Breast epithelium (tissue), 3 donors: Measurements from ENCODE around the gene BMAL1.

Source experiments
- CTCF ChIP-seq, 3 donors: fragments of 450-650 bp; IDR thresholded peaks; one replicate each; pipeline ENCODE4 v1.5.1; 2016 to 2017; ENCODE audit warnings: antibody characterized with exemption in 3 of 3, mild to moderate bottlenecking in 3 of 3, moderate library complexity in 3 of 3
- POLR2A ChIP-seq: fragments of 450-650 bp; IDR thresholded peaks from one replicate; pipeline ENCODE4 v1.6.1; 2016; ENCODE audit warnings: antibody characterized with exemption, mild to moderate bottlenecking, moderate library complexity

DNA sequence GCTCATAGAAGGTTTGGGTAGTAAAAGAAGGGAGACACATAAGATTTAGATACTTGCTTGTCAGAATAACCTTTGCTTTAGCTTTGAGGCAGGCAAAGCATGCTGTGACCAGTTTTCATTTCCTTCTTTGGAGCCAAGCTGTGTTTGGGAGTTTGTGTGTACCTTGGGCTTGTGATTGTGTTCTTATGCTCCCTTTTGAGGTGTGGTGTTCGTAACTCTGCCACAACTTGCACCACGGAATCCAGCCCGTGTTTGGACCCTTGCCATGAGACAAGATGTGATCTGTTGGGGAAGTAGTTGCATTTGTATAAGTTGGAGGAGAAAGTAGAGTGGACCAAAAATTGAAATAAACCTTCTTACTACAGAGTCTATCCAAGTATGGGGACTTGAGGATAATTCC is 34.0 kb downstream of the BMAL1 start:
- TF ChIP-seq CTCF (IDR thresholded peaks at IDR 0.05) (no peak), POLR2A (no peak)
